Activated CD8-positive, alpha-beta memory T cell treated with anti-CD3 and anti-CD28 coated beads, Interleukin-2, amount 50 U/mL, for 4 hours (primary cell): ENCODE data around the gene APOBEC3C.
"Not testable (repeated sequence)": the region's sequence is repeated elsewhere in the genome, so short reads cannot be mapped to it uniquely, and the experiment has no call there.

Source experiments
- DNase-seq: peaks from one replicate; pipeline ENCODE4 v3.0.0-alpha.2; 2020

The APOBEC3C gene

DNA sequence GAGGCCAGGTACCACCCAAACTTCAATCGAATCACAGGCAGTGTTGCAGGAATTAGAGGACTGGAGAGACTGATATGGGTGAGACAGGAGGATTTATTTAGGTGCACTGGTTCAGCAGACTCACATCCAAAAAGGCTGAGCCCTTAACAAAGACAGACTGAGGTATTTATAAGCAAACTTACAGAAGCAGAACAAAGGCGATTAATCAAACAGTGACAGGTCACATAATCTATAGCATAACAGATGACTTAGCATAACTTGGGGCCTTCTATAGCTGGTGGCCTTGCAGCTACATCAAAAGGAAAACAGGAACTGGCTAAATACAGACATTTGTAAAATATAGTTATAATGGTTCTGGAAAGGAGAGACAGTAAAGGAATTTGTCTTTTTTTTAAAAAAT lies 29.8 kb upstream of the APOBEC3C start:
- DNase-seq, result no peak

GRCh38 chr22:38984784-38985757 lies 29.0 kb upstream of the APOBEC3C start:
- peak; percentile 76 for DNase-seq

- DNase-seq, result no peak
Observed at GRCh38 chr22:38986629-38987028, 27.4 kb upstream of the APOBEC3C start.

GRCh38 chr22:38987171-38987895 lies 26.7 kb upstream of the APOBEC3C start:
- no peak for DNase-seq

DNA sequence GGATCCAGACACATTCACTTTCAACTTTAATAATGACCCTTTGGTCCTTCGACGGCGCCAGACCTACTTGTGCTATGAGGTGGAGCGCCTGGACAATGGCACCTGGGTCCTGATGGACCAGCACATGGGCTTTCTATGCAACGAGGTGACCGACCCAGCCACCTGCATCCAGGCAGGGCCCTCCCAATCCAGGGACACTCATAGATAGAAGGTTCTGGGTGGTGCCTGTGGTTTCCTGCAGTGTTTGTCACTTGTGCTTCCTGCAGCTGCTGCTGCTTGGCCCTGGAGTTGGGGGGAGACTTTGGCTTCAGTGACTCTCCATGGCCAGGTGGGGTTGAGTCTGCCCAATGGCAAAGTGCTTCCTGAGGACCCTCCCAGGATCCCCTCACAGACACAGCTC lies 24.6 kb upstream of the APOBEC3C start:
- DNase-seq, result no peak

DNA sequence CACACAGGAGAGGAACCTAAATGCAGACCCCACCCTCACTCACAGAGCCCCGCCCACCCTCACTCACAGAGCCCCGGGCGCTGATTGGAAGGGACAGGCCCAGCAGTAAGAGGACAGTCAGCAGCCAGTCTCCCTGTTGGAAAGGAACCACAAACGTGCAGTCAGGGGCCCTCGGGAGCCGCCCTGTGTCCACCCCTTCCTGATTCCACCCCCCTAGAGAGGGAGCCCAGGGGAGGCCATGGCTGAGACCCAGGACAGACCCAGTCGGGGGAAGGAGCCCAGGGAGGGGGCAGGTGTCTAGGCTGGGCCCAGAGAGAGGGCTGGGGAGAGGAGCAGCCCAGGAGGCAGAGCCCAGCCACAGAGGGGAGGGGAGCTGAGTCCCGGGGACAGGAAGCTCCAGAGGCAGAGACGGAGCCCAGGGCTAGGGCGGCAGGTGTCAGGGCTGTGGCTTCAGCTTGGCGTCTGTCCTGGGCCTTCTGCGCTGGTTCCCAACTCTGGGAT lies 21.1 kb upstream of the APOBEC3C start:
- not testable (repeated sequence) for DNase-seq

- DNase-seq, result no peak
Observed at GRCh38 chr22:38996105-38996504, 18.0 kb upstream of the APOBEC3C start.

DNA sequence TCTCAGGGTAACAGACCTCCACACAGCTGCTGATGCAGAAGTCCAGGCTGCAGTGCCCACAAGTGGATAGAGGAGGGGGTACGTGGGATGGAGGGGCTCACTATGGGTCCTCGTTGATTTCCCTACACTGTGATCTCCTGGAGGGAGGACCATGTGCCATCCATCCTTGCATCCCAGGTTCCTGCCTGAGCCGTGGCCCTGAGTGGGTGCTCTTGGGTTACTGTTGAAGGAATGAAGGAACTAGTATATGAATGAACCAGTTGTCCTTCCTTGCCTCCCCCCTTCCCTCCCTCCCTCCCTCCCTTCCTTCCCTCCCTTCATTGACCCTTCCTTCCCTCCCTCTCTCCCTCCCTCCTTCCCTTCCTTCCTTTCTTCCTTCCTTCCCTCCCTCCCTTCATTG lies 16.5 kb upstream of the APOBEC3C start:
- DNase-seq, result no peak

- DNase-seq, result peak; percentile 73
Observed at GRCh38 chr22:39003165-39003638, 10.9 kb upstream of the APOBEC3C start.

DNA sequence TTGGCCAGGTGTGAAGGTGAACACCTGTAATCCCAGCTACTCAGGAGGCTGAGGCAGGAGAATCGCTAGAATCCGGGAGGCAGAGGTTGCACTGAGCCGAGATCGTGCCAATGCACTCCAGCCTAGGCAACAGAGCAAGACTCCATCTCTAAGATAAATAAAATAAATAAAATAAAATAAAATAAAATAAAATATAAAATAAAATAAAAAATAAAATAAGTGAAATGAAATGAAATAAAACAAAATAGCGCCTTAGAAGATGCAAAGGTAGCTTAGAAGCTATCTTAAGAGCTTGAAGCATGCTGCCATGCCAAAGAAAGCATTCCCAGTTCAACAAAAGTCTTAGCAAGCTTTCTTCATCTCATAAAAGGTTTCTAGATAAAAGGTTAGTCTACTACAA lies 6.9 kb upstream of the APOBEC3C start:
- DNase-seq, result no peak

- DNase-seq, result not testable (repeated sequence)
Observed at GRCh38 chr22:39008271-39008850, 5.7 kb upstream of the APOBEC3C start.

DNA sequence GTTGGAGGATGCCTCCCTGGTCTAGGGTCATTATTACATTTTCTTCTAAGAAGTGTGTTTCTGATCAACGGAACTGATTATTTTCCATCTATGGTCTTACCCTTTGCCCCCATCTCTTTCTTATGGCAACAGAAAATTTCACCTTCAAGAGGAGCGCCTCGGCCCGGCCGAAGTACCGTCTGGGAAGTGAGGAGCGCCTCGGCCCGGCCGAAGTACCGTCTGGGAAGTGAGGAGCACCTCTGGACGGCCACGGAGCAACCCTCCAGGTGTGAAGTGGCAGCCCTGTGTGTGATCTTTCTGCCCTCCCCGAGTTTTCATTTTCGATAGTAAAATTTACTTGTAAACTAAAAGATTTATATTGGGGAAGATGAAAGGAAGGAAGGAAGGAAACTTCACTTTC lies 3.1 kb upstream of the APOBEC3C start:
- no peak for DNase-seq

DNA sequence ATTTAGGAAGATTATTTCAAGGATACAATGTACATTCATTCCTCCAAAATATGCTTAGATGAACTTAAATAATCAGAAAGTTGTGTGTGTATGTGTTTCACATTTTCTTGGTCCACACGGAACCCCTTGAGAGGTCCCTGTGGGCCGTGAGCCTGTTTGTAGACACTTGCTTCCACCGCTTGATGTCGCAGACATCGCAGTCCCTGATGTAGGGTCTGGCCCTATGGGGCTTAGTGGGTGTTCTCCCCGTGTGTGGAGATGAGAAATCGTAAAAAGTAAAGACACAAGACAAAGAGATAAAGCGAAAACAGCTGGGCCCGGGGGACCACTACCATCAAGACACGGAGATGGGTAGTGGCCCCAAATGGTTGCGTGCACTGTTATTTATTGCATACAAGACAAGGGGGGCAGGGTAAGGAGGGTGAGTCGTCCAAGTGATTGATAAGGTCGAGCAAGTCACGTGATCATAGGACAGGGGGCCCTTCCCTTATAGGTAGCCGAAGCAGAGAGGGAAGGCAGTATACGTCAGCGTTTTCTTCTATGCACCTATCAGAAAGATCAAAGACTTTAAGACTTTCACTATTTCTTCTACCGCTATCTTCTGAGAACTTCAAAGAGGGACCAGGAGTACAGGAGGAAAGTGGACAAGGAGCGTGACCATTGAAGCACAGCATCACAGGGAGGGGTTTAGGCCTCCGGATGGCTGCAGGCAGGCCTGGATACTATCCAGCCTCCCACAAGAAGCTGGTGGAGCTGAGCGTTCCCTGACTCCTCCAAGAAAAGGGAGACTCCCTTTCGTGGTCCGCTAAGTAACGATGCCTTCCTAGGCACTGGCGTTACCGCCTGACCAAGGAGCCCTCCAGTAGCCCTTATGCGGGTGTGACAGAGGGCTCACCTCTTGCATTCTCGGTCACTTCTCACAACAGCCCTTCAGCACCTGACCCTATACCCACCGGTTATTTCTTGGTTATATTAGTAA lies 1.2 kb upstream of the APOBEC3C start:
- no peak for DNase-seq

DNA sequence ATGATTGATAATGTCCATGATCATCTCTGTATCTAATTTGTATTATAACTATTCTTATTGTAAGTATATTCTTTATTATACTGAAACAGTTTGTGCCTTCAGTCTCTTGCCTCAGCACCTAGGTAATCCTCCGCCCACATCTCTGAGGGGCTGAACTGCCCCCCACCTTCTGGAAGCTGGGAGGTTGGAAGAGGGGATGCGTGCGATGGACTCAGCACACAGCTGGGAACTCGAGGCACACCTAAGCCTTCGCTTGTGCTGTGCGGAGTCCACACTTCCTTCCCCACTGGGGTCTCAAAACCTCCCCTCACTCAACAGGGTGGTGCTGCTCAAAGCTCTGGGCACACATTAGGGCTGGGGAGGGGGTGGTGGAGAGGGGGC lies 506 bp upstream of the APOBEC3C start:
- not testable (repeated sequence) for DNase-seq

DNA sequence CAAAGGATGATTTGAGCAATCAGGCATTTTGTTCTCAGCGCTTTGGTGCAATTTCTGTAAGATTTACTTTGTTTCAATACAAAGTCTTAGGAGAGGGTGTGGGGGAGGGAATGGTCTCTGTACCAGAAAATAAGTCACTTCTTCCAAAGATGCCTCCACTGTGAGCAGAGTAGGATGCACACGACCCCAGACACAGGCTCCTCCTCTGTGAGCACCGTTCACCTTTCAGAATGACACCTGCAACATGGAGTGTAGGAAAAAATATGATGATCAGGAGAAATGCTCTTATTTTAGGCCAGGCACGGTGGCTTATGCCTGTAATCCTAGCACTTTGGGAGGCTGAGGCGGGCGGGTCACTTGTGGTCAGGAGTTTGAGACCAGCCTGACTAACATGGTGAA lies 665 bp downstream of the APOBEC3C start:
- DNase-seq, result not testable (repeated sequence)

- no peak for DNase-seq
Observed at GRCh38 chr22:39016592-39016991, 2.5 kb downstream of the APOBEC3C start.

- DNase-seq, result no peak
Observed at GRCh38 chr22:39017596-39018365, 3.7 kb downstream of the APOBEC3C start.

- not testable (repeated sequence) for DNase-seq
Observed at GRCh38 chr22:39020021-39020651, 6.1 kb downstream of the APOBEC3C start.

DNA sequence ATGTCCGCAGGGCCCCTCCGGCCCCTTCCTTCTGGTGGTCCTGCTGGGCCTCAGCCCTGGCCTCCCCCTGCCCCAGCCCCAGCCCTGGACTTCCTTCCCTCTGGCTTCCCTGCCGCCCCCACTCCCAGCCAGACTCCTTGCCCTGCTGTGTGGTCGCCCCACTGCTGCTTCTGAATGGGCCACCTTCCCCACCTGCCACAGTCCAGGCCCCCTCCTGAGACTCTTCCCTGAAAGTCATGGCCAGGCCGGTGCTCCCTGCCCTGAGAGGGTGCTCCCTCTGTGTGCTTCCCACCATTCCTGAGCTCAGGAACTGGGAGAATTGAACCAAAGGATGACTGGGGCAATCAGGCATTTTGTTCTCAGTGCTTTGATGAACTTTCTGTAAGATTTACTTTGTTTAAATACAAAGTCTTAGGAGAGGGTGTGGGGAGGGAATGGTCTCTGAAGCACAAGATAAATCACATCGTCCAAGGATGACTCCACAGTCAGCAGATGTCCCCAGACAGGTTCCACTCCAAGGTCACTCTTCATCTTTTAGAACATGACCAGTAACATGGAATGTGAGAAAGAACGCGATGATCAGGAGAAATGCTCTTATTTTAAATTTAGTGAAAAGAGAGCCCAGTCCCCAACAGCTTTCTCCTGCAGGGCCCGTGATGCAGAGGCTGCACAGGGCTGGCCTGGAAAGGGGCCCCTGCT lies 7.6 kb downstream of the APOBEC3C start:
- no peak for DNase-seq
